K562 (cell line): ENCODE data around the gene SLC25A1. TPM values are rescaled to one million over a fixed set of nuclear protein-coding genes. Genes with fewer than 3 reads are reported as not detected.
A peak's percentile ranks its signal among the peaks of the same experiment; 100 is the strongest.

Experiments
- MTF1 ChIP-seq: fragments of 250-450 bp; sonication (Bioruptor Pico); IDR thresholded peaks from 2 replicates; pipeline ENCODE4 v1.9.0; 2021; ENCODE audit warnings: moderate library complexity, mild to moderate bottlenecking, inconsistent platforms, borderline replicate concordance
- PTRF ChIP-seq: fragments of 450-650 bp; IDR thresholded peaks from 2 replicates; pipeline ENCODE4 v1.6.1; 2016; ENCODE audit warnings: mild to moderate bottlenecking, missing genetic modification characterization, missing compliant biosample characterization
- RBM25 ChIP-seq: fragments of 200-400 bp; formaldehyde crosslinking; IDR thresholded peaks from 2 replicates; pipeline ENCODE4 v1.6.1; 2018; ENCODE audit warnings: low read length, low read depth, moderate library complexity; ENCODE audit not compliant: severe bottlenecking
- REST ChIP-seq, 2 experiments: fragments of 450-650 bp; formaldehyde crosslinking in 1 of 2; IDR thresholded peaks; 2 replicates each; pipeline versions ENCODE4 v1.4.0 to v1.6.1; 2014 to 2020; ENCODE audit warnings: mild to moderate bottlenecking in 2 of 2, borderline replicate concordance in 1 of 2, low read depth in 1 of 2
- TBP ChIP-seq: optimal IDR thresholded peaks from 2 replicates; pipeline ENCODE3; 2011; ENCODE audit warnings: low read depth, low read length, improper control_type of control experiment
- TOE1 ChIP-seq, 2 experiments: fragments of 450-650 bp in 1 of 2; sonication (generic) in 1 of 2; formaldehyde crosslinking in 1 of 2; IDR thresholded peaks; 2 replicates each; pipeline versions ENCODE4 v1.7.1 to v1.8.0; 2016 to 2022; ENCODE audit warnings: borderline replicate concordance in 2 of 2, mild to moderate bottlenecking in 2 of 2, antibody characterized with exemption in 1 of 2, inconsistent platforms in 1 of 2, low read depth in 1 of 2, missing genetic modification reagents in 1 of 2, moderate library complexity in 1 of 2
- ZHX1 ChIP-seq: fragments of 150-350 bp; conservative IDR thresholded peaks from 2 replicates; pipeline ENCODE4 v1.6.1; 2014; ENCODE audit warnings: low read length
- polyA plus RNA-seq, 8 experiments: library from polyadenylated mRNA; depleted of rRNA in 4 of 8; stranded (reverse) in 5 of 8; unstranded in 3 of 8; fragments of >200 nt; fragmentation: Nextera tagmentation in 2 of 8; fragmentation: Illumina TruSeq in 1 of 8; extraction: Ambion mirVana in 2 of 8; extraction: Trizol in 1 of 8; gene quantifications; 2 replicates each; pipeline versions ENCODE4 v1.2.1 to v1.2.3, GENCODE V29; 2011 to 2014; ENCODE audit warnings: inconsistent platforms in 1 of 8, missing spikeins in 1 of 8
- total RNA-seq, 7 experiments: library from RNA; depleted of rRNA in 6 of 7; stranded (reverse); fragments of >200 nt in 6 of 7; fragmentation: Illumina TruSeq in 2 of 7; extraction: Trizol in 2 of 7; gene quantifications; 2 replicates each; pipeline versions ENCODE4 v1.2.1 to v1.2.3, GENCODE V29; 2011 to 2021; ENCODE audit warnings: low replicate concordance in 1 of 7
- TF ChIP-seq, protein P1 (sequence below): fragments of 250-450 bp; sonication (Bioruptor Pico); IDR thresholded peaks from 2 replicates; pipeline ENCODE4 v1.5.0; 2021; ENCODE audit warnings: mild to moderate bottlenecking, moderate library complexity

The SLC25A1 gene
- total and polyA plus RNA-seq, 9 of the 15 experiments (the other 6 are each of a cell fraction or from before 2014, with no cell fraction given) = 11.0 to 408 (median 110) TPM

GRCh38 chr22:19174106-19175025 is 4.2 kb downstream of the SLC25A1 start (continued):
- no peak for TF ChIP-seq TBP
- TF ChIP-seq RBM25 = no peak
- no peak for TF ChIP-seq PTRF (tag)
- TF ChIP-seq MTF1 (CRISPR knock-in tag) = 0 out of 2 replicates have a peak, but pooled peaks have one; percentile 2
- TF ChIP-seq ZHX1 = peak; percentile 29; the same call in 1 of the 2 replicates
- TF ChIP-seq, protein P1, sequence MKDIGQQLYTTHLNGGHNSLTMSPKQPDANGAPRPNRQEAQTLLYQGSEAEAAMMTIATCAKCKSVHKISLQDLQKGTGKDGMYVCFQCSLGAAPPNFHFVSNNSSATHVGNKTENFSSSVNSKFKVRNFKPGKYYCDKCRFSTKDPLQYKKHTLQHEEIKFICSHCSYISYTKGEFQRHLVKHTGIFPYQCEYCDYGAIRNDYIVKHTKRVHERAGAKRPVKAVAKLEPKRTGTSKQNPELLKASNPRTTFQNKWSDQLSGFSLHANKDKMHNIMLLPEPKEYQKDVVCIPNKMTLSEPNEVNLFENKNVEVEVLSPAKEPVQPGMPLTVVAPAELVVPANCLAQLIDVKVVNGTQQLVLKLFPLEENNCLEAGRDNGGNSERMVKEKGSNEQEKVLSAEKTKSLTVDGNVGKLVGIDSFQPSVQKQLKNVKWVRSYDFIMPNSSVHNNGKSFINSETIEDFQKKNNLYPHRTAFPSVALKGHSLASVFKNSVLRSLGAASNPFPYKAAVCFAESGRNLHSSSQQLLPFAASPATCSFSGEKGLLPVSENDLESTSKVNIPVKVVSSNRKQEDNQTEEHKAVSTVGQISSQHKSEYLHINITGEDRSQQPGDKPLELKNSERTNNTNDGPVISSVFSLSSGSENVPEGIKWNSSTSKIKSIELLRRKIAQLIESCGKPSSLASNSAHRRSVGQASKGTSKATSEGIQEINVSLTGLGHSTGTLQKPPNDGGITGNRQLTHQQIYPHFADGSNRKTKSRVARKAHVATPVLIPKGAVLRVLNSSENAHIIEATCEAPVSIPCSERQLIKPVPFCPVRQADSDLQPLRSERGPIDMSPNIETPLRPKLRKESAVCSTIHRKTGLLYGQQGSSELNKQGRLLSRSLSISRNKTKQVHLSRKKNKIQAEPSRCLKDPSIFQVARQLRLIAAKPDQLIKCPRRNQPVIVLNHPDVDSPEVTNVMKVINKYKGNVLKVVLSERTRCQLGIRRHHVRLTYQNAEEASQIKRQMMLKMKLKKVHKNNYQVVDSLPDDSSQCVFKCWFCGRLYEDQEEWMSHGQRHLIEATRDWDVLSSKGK (CRISPR knock-in tag) = no peak
- TF ChIP-seq REST (IDR thresholded peaks at IDR 0.05; ENCODE audit: borderline replicate concordance) = no peak
- peak; percentile 14; the same call in 1 of the 2 replicates for TF ChIP-seq REST (CRISPR knock-in tag; IDR thresholded peaks at IDR 0.05; ENCODE audit: low read depth)
- no peak for TF ChIP-seq TOE1 (IDR thresholded peaks at IDR 0.05; ENCODE audit: borderline replicate concordance)
- TF ChIP-seq TOE1 (CRISPR knock-in tag; IDR thresholded peaks at IDR 0.05; ENCODE audit: borderline replicate concordance, low read depth) = no peak
